Keratinocyte (primary cell): ENCODE results near the gene TMEM129. TPM values are rescaled to one million over a fixed set of nuclear protein-coding genes. Genes with fewer than 3 reads are reported as not detected.

Experiments
- DNase-seq: peaks from one replicate; pipeline ENCODE4 v3.0.0-alpha.2; 2011; ENCODE audit warnings: low read depth, missing footprints, low spot score
- FAIRE-seq: peaks from 2 replicates; lab custom pipeline; 2011; peaks lifted over from hg19 to GRCh38; lab: Jason Lieb, UNC
- H2AFZ ChIP-seq: 2 replicates; pipeline ENCODE4 v1.6.0; 2012; ENCODE audit warnings: low read length, control low read depth, inconsistent platforms; ENCODE audit not compliant: control insufficient read depth
- H3K27ac ChIP-seq: 2 replicates; pipeline ENCODE4 v1.5.1; 2011; ENCODE audit warnings: low read length; ENCODE audit not compliant: control insufficient read depth, insufficient read depth
- H3K27me3 ChIP-seq: 3 replicates; pipeline ENCODE4 v1.6.0; 2011; ENCODE audit warnings: low read length; ENCODE audit not compliant: control insufficient read depth, insufficient read depth; ENCODE audit errors: extremely low read depth
- H3K36me3 ChIP-seq, 2 experiments: 2 replicates in 1 of 2; 3 replicates in 1 of 2; pipeline ENCODE4 v1.5.1; 2011; ENCODE audit warnings: low read length in 2 of 2, mild to moderate bottlenecking in 1 of 2; ENCODE audit not compliant: control insufficient read depth in 2 of 2, insufficient read depth in 2 of 2; ENCODE audit errors: extremely low read depth in 1 of 2
- H3K4me1 ChIP-seq: 3 replicates; pipeline ENCODE4 v1.5.1; 2011; ENCODE audit warnings: low read length; ENCODE audit not compliant: control insufficient read depth, insufficient read depth; ENCODE audit errors: extremely low read depth
- H3K4me2 ChIP-seq: 3 replicates; pipeline ENCODE4 v1.6.0; 2011; ENCODE audit warnings: low read depth, low read length; ENCODE audit not compliant: control insufficient read depth, insufficient read depth; ENCODE audit errors: extremely low read depth
- H3K4me3 ChIP-seq, 3 experiments: fragments of 200-600 bp in 1 of 3; sonication (generic) in 1 of 3; 2 replicates in 2 of 3; 3 replicates in 1 of 3; pipeline ENCODE4 v1.5.1; 2011 to 2016; ENCODE audit warnings: low read length in 3 of 3, mild to moderate bottlenecking in 3 of 3, control low read depth in 2 of 3, inconsistent platforms in 1 of 3, low read depth in 1 of 3, mixed read lengths in 1 of 3, mixed run types in 1 of 3, moderate library complexity in 1 of 3; ENCODE audit not compliant: control insufficient read depth in 2 of 3, insufficient read depth in 2 of 3; ENCODE audit errors: extremely low read depth in 1 of 3
- H3K79me2 ChIP-seq: 2 replicates; pipeline ENCODE4 v1.6.0; 2012; ENCODE audit warnings: low read length; ENCODE audit not compliant: control insufficient read depth, insufficient read depth
- H3K9ac ChIP-seq: 3 replicates; pipeline ENCODE4 v1.6.0; 2011; ENCODE audit warnings: low read length; ENCODE audit not compliant: control insufficient read depth, insufficient read depth; ENCODE audit errors: extremely low read depth
- H3K9me1 ChIP-seq: 3 replicates; pipeline ENCODE4 v1.6.0; 2011; ENCODE audit warnings: low read length; ENCODE audit not compliant: control insufficient read depth, insufficient read depth; ENCODE audit errors: extremely low read depth
- H3K9me3 ChIP-seq: 2 replicates; pipeline ENCODE4 v1.5.1; 2012; ENCODE audit warnings: low read depth, low read length; ENCODE audit not compliant: control insufficient read depth
- H4K20me1 ChIP-seq: 3 replicates; pipeline ENCODE4 v1.6.0; 2011; ENCODE audit warnings: low read length; ENCODE audit not compliant: control insufficient read depth, insufficient read depth; ENCODE audit errors: extremely low read depth
- CTCF ChIP-seq, 3 experiments: IDR thresholded peaks in 1 of 3; conservative IDR thresholded peaks in 1 of 3; optimal IDR thresholded peaks in 1 of 3; 2 replicates in 2 of 3; 3 replicates in 1 of 3; pipeline versions ENCODE3 to v1.5.1; 2011; ENCODE audit warnings: low read length in 3 of 3, mild to moderate bottlenecking in 3 of 3, moderate library complexity in 2 of 3, control low read depth in 1 of 3, inconsistent platforms in 1 of 3; ENCODE audit not compliant: insufficient read depth in 2 of 3; ENCODE audit errors: extremely low read depth in 1 of 3
- EZH2 ChIP-seq: IDR thresholded peaks from one replicate; pipeline ENCODE4 v1.6.1; 2012; ENCODE audit warnings: inconsistent platforms, mild to moderate bottlenecking, low read length, moderate library complexity
- dilution Hi-C: fragments of 300-500 bp; cut with MboI; formaldehyde crosslinking; loops from one replicate; pipeline ENCODE4 v1.7.0; 2020; ENCODE audit warnings: low sequenced_read_pairs; ENCODE audit not compliant: extremely low pct_ligation_motif_present
- polyA plus RNA-seq, 5 experiments: library from polyadenylated mRNA; depleted of rRNA in 3 of 5; stranded (reverse) in 3 of 5; stranded (forward) in 1 of 5; unstranded in 1 of 5; fragments of >200 nt; gene quantifications; 1 replicate in 1 of 5; 2 replicates in 3 of 5; 3 replicates in 1 of 5; pipeline versions ENCODE4 v1.2.1 to v1.2.3, GENCODE V29; 2011 to 2012; ENCODE audit warnings: missing spikeins in 2 of 5, low read depth in 1 of 5, low replicate concordance in 1 of 5

Gene TMEM129
- polyA plus RNA-seq, 1 donor (not counting 4 experiments of a cell fraction or from before 2014, with no cell fraction given) = 11.7 TPM

GRCh38 chr4:1763550-1764080 is 42.5 kb upstream of the TMEM129 start:
- H3K27ac ChIP-seq = no peak overlapping the region
- H3K36me3 ChIP-seq = no peaks in the 10 kb centered on the region
- H3K4me1 ChIP-seq = peaks cover 40% of the 10 kb centered on the region
- FAIRE-seq (no peak), DNase-seq (no peak)
- peak overlapping the region; percentile 22 for H3K4me2 ChIP-seq
- H3K4me3 ChIP-seq = no peak overlapping the region
- H3K9me3 ChIP-seq = no peaks in the 10 kb centered on the region
- no peak overlapping the region for H2AFZ ChIP-seq
- TF ChIP-seq CTCF (optimal IDR thresholded peaks at IDR 0.05 in 1 of 3, IDR thresholded peaks at IDR 0.05 in 1 of 3, conservative IDR thresholded peaks at IDR 0.05 in 1 of 3; ENCODE audit: extremely low read depth in 1 of 3, insufficient read depth in 2 of 3, low read length in 3 of 3) = no peak
- TF ChIP-seq EZH2 = no peak
- H3K27me3 ChIP-seq = no peaks in the 10 kb centered on the region
- dilution Hi-C loops = no loop called here
- no peaks in the 10 kb centered on the region for H3K79me2 ChIP-seq
- no peaks in the 10 kb centered on the region for H4K20me1 ChIP-seq
- H3K9ac ChIP-seq = no peak overlapping the region
- peaks cover 2% of the 10 kb centered on the region for H3K9me1 ChIP-seq

GRCh38 chr4:1763070-1763549 is 42.0 kb upstream of the TMEM129 start:
- Histone ChIP-seq H3K9ac (no peak overlapping the region), H3K4me3 (no peak overlapping the region), H3K4me1 (peaks cover 40% of the 10 kb centered on the region), H3K9me1 (peaks cover 2% of the 10 kb centered on the region), H3K4me2 (no peak overlapping the region), H3K79me2 (no peaks in the 10 kb centered on the region), H4K20me1 (no peaks in the 10 kb centered on the region), H2AFZ (no peak overlapping the region), H3K9me3 (no peaks in the 10 kb centered on the region), H3K36me3 (no peaks in the 10 kb centered on the region), H3K27ac (no peak overlapping the region), H3K27me3 (no peaks in the 10 kb centered on the region)
- dilution Hi-C loops = no loop called here
- DNase-seq = no peak
- no peak for TF ChIP-seq EZH2
- TF ChIP-seq CTCF (optimal IDR thresholded peaks at IDR 0.05 in 1 of 3, IDR thresholded peaks at IDR 0.05 in 1 of 3, conservative IDR thresholded peaks at IDR 0.05 in 1 of 3; ENCODE audit: extremely low read depth in 1 of 3, insufficient read depth in 2 of 3, low read length in 3 of 3) = no peak
- no peak for FAIRE-seq
